Subcutaneous abdominal adipose tissue (tissue), 5 donors: ENCODE results near the gene HSD11B1.

ENCODE experiments used
- H3K27ac ChIP-seq: one replicate; pipeline ENCODE4 v1.7.0; 2013; ENCODE audit warnings: low read depth, mild to moderate bottlenecking, inconsistent platforms, low read length, moderate library complexity
- H3K27me3 ChIP-seq, 5 donors: one replicate each; pipeline ENCODE4 v1.7.0; 2013; ENCODE audit warnings: low read length in 5 of 5, inconsistent platforms in 1 of 5; ENCODE audit not compliant: control insufficient read depth in 5 of 5, insufficient read depth in 4 of 5
- H3K36me3 ChIP-seq, 5 donors: one replicate each; pipeline ENCODE4 v1.7.0; 2013; ENCODE audit warnings: low read length in 5 of 5; ENCODE audit not compliant: control insufficient read depth in 5 of 5, insufficient read depth in 5 of 5
- H3K4me1 ChIP-seq, 5 donors: one replicate each; pipeline ENCODE4 v1.7.0; 2013; ENCODE audit warnings: low read length in 5 of 5, mild to moderate bottlenecking in 3 of 5, moderate library complexity in 1 of 5; ENCODE audit not compliant: control insufficient read depth in 5 of 5, insufficient read depth in 5 of 5
- H3K4me3 ChIP-seq, 5 donors: one replicate each; pipeline ENCODE4 v1.7.0; 2013; ENCODE audit warnings: low read length in 5 of 5, low read depth in 1 of 5
- H3K9ac ChIP-seq, 5 donors: one replicate each; pipeline ENCODE4 v1.7.0; 2013; ENCODE audit warnings: low read length in 5 of 5, mild to moderate bottlenecking in 4 of 5, moderate library complexity in 3 of 5
- H3K9me3 ChIP-seq, 5 donors: one replicate each; pipeline ENCODE4 v1.7.0; 2013; ENCODE audit warnings: low read length in 5 of 5; ENCODE audit not compliant: control insufficient read depth in 5 of 5
- donor health status: healthy.
- donor health status: healthy.
- donor health status: healthy.
- donor health status: healthy.
- donor health status: healthy.

The HSD11B1 gene

GRCh38 chr1:209772126-209772525 lies 67.5 kb downstream of the HSD11B1 start:
- Histone ChIP-seq H3K9me3 (no peaks in the 10 kb centered on the region), H3K4me1 (peaks cover 9 to 48% (median 25%) of the 10 kb centered on the region in 5 donors), H3K9ac (no peak overlapping the region), H3K27ac (no peak overlapping the region), H3K36me3 (no peaks in the 10 kb centered on the region), H3K4me3 (no peak overlapping the region), H3K27me3 (no peaks in the 10 kb centered on the region)

GRCh38 chr1:209774592-209774991 lies 69.9 kb downstream of the HSD11B1 start:
- Histone ChIP-seq H3K27ac (no peak overlapping the region), H3K4me3 (no peak overlapping the region), H3K36me3 (peaks cover 0 to 3% (median 0%) of the 10 kb centered on the region in 5 donors), H3K9ac (no peak overlapping the region), H3K4me1 (peaks cover 2 to 31% (median 12%) of the 10 kb centered on the region in 5 donors), H3K9me3 (no peaks in the 10 kb centered on the region), H3K27me3 (no peaks in the 10 kb centered on the region)

- Histone ChIP-seq H3K27me3 (no peaks in the 10 kb centered on the region), H3K4me1 (peaks cover 0 to 20% (median 2%) of the 10 kb centered on the region in 5 donors), H3K36me3 (peaks cover 0 to 3% (median 0%) of the 10 kb centered on the region in 5 donors), H3K9me3 (no peaks in the 10 kb centered on the region), H3K4me3 (no peak overlapping the region), H3K9ac (no peak overlapping the region), H3K27ac (no peak overlapping the region)
These were observed 71.0 kb downstream of the HSD11B1 start for GRCh38 chr1:209775678-209776077.

DNA sequence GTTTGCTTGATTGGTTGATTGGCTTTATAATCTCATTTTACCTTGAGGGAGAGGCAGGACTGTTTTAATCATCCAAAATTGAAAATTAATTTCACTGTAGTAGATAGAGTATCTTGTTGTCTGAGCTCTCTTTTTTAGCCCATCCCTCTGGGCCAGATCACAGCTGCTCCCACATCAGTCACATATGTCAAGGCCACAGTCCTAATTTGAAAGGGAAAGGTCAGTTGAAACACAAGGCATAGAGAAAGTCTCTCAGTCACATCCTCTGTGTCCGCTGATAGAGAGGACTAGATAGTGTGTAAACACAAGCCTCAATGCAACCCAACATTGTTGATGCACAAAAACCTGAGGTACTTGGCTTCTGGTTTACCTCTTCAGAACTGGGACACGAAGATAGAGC lies 72.9 kb downstream of the HSD11B1 start:
- H3K27me3 ChIP-seq, result no peaks in the 10 kb centered on the region
- H3K4me1 ChIP-seq, result peaks cover 0 to 11% (median 0%) of the 10 kb centered on the region in 5 donors
- no peak overlapping the region for H3K4me3 ChIP-seq
- no peak overlapping the region for H3K9ac ChIP-seq
- H3K36me3 ChIP-seq, result peaks cover 0 to 7% (median 0%) of the 10 kb centered on the region in 5 donors
- no peaks in the 10 kb centered on the region for H3K9me3 ChIP-seq
- H3K27ac ChIP-seq, result no peak overlapping the region

DNA sequence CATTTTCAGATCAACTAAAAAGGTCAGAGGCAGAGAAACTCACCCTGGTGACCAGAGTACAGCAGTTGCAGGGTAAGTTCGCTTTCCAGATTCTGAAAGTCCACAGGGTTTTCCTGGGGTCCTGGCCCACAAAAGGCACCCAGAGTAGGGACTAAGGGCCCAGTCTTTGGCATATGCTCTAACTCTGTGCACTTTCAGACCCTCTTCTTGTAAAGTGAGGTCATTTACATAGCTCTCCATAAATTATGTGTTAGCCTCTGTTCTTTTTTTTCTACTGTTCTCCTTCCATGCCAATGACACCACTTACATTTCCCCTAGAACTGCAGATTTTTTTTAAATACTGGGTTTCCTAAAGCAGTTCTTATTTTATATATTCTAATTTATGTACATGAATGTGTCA lies 73.5 kb downstream of the HSD11B1 start:
- H3K4me3 ChIP-seq, result no peak overlapping the region
- H3K9ac ChIP-seq, result no peak overlapping the region
- H3K36me3 ChIP-seq, result peaks cover 0 to 8% (median 0%) of the 10 kb centered on the region in 5 donors
- H3K9me3 ChIP-seq, result no peaks in the 10 kb centered on the region
- no peaks in the 10 kb centered on the region for H3K27me3 ChIP-seq
- H3K4me1 ChIP-seq, result peaks cover 0 to 12% (median under 1%) of the 10 kb centered on the region in 5 donors
- no peak overlapping the region for H3K27ac ChIP-seq

DNA sequence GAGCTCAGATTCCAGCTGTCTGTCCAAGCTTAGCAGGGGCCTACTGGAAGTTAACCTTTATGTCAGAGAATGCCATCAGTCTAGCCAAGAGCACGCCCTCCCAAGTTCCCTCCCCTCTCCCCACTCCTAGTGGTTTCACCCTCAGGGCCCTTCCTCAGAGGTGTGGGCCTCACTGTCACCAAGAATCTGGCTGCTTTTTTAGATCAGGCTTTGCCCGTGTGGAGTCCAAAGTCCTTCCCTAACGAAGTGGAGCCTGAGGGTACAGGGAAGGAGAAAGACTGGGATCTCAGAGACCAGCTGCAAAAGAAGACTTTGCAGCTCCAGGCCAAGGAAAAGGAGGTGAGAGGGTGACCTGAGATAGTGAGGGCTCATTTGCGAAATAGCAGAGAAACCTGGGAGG lies 75.6 kb downstream of the HSD11B1 start:
- peaks cover 0 to 23% (median 16%) of the 10 kb centered on the region in 5 donors for H3K4me1 ChIP-seq
- peaks cover 0 to 8% (median 0%) of the 10 kb centered on the region in 5 donors for H3K36me3 ChIP-seq
- no peaks in the 10 kb centered on the region for H3K27me3 ChIP-seq
- H3K27ac ChIP-seq, result no peak overlapping the region
- no peak overlapping the region for H3K9ac ChIP-seq
- no peak overlapping the region for H3K4me3 ChIP-seq
- H3K9me3 ChIP-seq, result no peaks in the 10 kb centered on the region

DNA sequence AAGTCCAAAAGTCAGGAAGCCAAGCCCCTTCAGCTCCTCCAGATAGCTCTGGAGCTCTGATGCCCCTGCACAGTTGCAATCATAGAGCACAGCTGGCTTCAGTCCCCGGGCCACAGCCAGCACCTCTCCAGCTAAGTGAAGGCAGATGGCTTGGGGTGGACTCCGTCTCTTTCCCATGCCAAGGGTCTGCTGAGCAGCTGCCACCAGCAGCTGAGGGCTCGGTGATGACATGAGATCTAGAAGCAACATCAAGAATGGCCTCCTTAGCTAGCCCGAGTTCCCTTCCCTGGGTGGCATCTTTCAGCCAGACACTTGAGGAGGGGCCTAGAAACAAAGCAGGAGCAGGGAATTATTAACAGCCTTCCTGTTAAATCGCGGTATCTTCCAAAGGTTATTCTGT lies 78.7 kb downstream of the HSD11B1 start:
- Histone ChIP-seq H3K36me3 (peaks cover 0 to 8% (median 0%) of the 10 kb centered on the region in 5 donors), H3K4me1 (peaks cover 0 to 29% (median 19%) of the 10 kb centered on the region in 5 donors), H3K9me3 (no peaks in the 10 kb centered on the region), H3K9ac (peak overlapping the region in 3 of 5 donors; percentile 80 to 87 (median 83)), H3K27me3 (no peaks in the 10 kb centered on the region), H3K27ac (no peak overlapping the region), H3K4me3 (peak overlapping the region; percentile 78 to 91 (median 86))
